RCC 7860 (cell line): Measurements from ENCODE around the gene SFMBT2.

Source experiments
- DNase-seq: peaks from one replicate; pipeline ENCODE4 v3.0.0-alpha.2; 2015; ENCODE audit warnings: low spot score
- FAIRE-seq: peaks from 2 replicates; lab custom pipeline; 2012; peaks lifted over from hg19 to GRCh38; lab: Jason Lieb, UNC

The SFMBT2 gene

DNA sequence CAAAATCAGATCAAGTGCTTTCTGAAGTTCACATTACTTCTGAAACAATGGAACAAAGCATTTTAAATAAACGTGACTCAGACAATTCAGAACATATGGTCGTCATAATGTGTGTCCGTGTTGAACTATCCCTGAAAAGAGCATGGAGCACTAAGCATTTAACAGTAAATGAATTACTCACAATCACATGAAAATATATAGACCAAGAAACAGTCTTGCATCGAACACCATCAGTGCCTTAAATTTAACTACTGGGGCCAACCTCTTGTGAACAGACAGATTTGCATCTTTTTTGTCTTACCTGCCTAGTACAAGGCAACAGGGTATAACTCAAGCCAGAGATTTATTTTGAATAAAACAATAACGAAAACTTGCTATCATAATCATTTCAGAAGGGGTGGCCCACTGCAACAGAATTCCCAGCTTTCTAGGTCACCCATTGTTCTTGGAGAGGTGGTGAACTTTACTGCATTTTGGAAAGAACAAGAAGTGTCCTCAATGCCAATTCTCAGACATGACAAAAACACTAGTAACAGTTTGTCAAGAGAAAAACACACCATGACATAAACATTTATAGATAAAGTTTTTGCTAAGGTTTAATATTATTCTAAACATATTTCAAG, 293.5 kb downstream of the SFMBT2 start:
- FAIRE-seq = no peak

GRCh38 chr10:7111561-7111960, 299.3 kb downstream of the SFMBT2 start:
- FAIRE-seq = no peak
- DNase-seq = no peak

More for the DNA sequence above, 293.5 kb downstream of the SFMBT2 start:
- no peak for DNase-seq

DNA sequence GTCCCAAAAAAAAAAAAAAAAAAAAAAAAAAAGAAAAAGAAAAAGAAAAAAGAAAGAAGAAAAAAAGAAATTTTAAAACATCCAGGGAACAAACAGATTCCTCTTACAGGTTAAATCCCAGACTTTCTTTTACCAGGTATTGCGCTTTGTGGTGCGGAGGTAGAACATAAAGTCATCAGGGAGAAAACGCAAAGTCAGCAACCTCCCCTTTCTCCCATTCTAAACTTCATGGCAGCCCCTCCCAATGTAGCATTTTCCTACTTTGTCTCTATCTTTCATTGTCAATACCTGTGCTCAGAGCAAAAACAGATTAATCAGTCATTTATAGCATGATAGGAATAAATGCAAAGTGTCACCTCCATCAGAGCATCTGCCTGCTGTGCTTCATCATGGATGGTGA, 299.7 kb downstream of the SFMBT2 start:
- no peak for FAIRE-seq
- DNase-seq = no peak
